Measurements from ENCODE around the gene VSNL1. TPM values are rescaled to one million over a fixed set of nuclear protein-coding genes. Genes with fewer than 3 reads are reported as not detected.

VSNL1 gene
- total RNA-seq, 1 donor from 2014 or later = 10.4 TPM

Other genes with a start within 250 kb of the VSNL1 start
- gene RAD51AP2, start 22.3 kb upstream of the VSNL1 start, total RNA-seq = 0.11 TPM
- gene SMC6, start 213.1 kb downstream of the VSNL1 start, total RNA-seq = 12.7 TPM
- gene GEN1, start 213.4 kb downstream of the VSNL1 start, total RNA-seq = 3.3 TPM